HG02970 (cell line): ENCODE results near the gene CBX8.

ENCODE experiments used
- ATAC-seq: cut with Tn5 transposase; IDR thresholded peaks from one replicate; pipeline ENCODE4 v1.9.1; 2021; ENCODE audit warnings: mild to moderate bottlenecking, moderate library complexity, moderate number of reproducible peaks; ENCODE audit not compliant: unreplicated experiment, low FRiP score

The CBX8 gene

DNA sequence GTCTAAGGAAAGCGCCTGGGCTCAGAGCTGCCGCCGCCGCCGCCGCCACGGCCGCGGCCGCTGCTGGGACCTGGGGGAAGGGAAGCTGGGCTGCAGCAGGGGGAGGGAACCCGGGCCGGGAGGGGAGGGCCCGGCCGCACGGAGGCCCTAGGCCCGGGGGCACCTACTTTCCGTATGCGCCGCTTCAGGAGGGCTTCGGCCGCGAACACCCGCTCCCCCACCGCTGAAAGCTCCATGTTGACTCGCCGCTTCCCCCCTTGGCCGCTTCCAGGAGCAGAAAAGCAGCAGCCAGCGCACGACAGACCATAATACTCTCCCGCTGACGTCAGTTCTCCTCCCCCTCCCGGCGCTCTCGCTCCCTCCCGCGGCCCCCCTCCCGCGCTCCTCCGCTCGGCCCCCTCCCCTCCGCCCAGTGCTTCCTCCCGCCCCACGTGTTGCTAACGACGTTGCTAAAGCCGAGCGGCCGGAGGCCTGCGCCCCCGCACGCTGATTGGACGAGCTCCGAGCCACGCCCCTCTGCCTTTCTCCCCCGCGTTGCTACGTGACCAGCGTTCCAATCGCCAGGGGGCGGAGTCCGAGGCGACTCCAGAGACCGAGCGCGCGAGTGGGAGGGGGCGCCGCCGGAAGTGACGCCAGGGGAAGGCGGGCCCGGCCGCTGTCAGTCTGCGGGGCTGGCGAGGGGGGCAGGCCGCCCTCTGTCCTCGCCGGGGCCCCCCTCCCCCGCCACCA lies at the start of gene CBX8:
CBX8 (minus strand) TSS at position 315 of the 729 bp plus-strand sequence; CDS start at position 236, 79 bp downstream.
- ATAC-seq: peak; percentile 97

DNA sequence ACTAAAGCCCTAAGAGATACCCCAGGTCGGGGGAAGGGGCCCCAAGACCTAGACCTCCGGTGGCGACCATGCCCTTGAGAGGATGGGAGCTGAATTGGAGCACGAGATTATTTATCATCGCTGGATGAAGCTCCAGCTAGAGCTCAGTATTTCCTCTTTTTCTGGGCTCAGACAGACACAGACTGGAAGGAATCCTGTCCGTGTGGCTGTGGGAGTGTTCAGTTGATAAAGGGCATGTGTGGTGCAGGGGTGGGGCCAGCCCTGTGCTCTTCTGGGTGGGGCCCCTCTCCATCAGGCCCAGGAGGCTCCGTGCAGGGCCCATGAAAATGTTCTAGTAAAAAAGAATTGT lies 48.7 kb upstream of the CBX8 start:
- ATAC-seq: no peak

DNA sequence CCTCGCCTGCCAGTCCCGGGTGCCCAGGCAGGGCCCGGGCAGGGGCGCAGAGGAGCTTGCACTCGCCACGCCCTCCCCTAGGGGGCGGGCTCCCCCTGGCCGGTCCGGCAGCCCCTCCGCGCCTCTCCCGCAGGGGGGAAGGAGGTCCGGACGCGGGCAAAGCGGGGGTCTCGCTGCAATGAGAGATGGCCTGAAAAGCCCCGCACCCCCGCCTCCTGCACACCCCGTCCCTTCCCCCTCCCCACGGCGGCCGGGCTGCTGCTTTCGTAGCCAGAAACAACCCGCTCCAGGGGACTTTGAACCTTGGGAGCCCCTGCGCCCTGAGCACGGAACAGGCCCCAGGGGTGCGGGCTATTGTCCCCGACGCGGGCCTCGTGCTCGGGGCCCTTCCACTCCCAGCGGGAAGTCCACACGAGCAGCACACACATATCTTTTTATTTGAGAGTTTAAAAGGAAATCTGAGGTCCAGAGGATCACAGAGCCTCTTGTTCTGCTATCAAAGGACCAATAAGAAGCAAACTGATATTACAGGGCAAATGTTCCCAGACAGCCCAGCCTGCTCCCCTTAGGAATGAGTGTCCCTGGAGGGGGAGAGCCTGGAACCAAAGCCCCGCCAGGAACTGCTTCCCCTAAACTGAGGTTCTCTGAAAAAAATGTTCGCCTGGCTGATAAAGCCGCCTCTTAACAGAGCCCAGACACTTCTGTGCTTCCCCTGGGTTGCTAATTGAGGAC lies 48.2 kb upstream of the CBX8 start:
- no peak for ATAC-seq

DNA sequence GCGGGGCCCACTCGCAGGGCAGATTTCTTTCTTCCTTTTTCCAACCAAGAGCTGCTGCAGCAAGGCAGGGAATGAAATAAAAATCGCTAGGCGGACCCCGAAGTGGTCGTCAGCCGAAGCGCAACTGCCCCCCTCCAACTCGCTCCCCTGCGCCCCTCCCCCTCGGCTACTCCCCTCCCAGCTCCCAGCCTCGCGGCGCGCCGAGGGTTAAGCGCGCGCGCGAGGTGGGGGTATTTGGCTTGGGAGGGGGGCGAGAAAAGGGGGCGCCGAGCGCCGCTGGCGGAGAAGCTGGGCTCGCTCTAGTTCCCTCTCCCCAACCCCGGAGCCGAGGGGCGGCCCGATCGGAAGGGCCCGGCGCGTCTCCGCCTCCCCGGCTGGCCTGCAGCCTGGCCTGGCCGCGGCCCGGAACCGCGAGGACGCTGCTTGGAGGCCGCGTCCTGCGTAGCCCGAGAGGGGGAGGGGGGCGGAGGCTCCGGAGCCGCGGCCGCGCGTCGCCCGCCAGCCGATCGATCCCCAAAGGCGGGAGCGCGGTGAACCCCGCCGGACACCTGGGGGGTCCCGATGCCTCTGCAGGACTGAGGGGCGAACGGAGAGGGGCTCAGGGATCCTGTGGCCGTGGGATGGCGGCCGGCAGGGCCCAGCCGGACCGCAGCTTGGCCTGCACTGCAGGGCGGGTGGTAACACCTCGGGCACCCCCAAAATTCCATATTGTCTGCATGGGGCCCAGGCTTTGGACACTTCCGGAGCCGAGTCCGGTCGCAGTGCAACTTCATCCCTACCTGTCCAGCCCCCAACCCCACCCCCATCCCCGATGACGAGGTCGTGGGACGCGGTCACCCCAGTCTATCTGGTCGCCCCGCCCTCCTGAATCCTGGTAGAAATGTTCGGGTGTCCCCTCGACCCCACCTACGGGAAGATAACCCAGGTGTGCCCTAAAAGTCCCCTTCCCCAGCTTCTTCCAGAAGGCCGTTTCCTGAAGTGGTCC lies 47.2 kb upstream of the CBX8 start:
- ATAC-seq: no peak

DNA sequence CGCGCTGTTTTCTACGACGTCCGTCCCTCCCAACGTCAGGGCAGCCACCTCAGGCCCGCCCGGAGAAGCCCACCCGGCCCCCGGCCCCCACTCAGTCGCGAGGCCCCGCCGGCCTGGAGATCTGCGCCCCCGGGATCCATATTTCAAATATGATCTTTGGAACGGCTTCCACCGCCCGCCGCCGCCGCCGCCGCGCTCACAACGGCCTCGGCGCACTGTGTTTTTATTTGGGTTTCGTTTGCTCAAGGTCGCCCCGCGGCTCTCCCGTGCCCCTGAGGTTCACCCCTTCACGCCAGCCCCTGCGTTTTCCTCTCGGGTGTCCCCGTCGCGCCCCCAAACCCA lies 46.6 kb upstream of the CBX8 start:
- no peak for ATAC-seq

DNA sequence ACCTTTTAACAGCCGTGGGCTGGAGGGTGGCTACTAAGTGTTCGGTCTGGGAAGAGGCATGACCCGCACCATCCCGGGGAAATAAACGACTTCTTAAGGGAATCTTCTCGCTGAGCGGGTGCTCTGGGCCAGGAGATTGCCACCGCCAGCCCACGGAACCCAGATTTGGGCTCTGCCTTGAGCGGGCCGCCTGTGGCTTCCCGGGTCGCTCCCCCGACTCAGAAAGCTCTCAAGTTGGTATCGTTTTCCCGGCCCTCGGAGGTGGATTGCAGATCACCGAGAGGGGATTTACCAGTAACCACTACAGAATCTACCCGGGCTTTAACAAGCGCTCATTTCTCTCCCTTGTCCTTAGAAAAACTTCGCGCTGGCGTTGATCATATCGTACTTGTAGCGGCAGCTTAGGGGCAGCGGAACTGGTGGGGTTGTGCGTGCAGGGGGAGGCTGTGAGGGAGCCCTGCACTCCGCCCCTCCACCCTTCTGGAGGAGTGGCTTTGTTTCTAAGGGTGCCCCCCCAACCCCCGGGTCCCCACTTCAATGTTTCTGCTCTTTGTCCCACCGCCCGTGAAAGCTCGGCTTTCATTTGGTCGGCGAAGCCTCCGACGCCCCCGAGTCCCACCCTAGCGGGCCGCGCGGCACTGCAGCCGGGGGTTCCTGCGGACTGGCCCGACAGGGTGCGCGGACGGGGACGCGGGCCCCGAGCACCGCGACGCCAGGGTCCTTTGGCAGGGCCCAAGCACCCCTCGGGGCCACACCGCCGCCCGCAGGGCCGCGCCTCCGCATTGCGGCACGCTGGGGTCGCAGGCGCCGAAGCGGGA lies 46.0 kb upstream of the CBX8 start:
- no peak for ATAC-seq

DNA sequence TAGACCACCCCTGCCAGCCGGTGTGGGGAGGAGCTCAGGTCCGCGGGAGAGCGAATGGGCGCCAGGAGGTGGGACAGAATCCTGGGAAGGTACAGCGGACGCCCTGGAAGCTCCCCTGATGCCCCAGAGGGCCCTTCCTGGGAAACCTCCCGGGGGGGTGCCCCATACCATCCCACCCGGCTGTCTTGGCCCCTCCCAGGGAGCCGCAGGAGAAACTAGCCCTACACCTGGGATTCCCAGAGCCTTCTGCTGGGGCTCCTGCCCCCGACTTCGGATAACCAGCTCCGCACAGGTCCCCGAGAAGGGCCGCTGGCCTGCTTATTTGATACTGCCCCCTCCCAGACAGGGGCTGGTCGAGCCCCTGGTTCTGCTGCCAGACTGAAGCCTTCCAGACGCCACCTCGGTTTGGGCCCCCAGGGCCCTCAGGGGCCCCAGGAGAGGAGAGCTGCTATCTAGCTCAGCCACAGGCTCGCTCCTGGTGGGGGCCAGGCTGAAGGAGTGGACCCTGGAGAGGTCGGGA lies 45.3 kb upstream of the CBX8 start:
- ATAC-seq: no peak

DNA sequence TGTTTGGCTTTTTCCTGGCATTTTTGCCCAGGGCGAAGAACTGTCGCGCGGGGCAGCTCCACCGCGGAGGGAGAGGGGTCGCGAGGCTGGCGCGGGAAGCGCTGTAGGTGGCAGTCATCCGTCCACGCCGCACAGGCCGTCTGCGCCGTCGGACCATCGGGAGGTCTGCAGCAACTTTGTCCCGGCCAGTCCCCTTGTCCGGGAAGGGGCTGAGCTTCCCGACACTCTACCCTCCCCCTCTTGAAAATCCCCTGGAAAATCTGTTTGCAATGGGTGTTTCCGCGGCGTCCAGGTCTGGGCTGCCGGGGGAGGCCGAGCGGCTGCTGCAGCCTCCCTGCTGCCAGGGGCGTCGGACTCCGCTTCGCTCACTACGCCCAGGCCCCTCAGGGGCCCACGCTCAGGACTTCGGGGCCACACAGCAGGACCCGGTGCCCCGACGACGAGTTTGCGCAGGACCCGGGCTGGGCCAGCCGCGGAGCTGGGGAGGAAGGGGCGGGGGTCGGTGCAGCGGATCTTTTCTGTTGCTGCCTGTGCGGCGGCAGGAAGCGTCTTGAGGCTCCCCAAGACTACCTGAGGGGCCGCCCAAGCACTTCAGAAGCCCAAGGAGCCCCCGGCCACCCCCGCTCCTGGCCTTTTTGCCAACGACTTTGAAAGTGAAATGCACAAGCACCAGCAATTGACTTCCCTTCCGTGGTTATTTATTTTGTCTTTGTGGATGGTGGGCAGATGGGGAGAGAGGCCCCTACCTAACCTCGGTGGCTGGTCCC lies 44.7 kb upstream of the CBX8 start:
- no peak for ATAC-seq

DNA sequence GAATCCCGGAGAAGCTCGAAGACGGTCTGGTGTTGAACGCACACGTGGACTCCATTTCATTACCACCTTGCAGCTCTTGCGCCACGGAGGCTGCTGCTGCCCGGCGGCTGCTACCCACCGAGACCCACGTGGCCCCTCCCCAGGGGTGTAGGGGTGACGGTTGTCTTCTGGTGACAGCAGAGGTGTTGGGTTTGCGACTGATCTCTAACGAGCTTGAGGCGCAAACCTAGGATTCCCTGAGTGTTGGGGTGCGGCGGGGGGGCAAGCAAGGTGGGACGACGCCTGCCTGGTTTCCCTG lies 44.1 kb upstream of the CBX8 start:
- ATAC-seq: no peak

DNA sequence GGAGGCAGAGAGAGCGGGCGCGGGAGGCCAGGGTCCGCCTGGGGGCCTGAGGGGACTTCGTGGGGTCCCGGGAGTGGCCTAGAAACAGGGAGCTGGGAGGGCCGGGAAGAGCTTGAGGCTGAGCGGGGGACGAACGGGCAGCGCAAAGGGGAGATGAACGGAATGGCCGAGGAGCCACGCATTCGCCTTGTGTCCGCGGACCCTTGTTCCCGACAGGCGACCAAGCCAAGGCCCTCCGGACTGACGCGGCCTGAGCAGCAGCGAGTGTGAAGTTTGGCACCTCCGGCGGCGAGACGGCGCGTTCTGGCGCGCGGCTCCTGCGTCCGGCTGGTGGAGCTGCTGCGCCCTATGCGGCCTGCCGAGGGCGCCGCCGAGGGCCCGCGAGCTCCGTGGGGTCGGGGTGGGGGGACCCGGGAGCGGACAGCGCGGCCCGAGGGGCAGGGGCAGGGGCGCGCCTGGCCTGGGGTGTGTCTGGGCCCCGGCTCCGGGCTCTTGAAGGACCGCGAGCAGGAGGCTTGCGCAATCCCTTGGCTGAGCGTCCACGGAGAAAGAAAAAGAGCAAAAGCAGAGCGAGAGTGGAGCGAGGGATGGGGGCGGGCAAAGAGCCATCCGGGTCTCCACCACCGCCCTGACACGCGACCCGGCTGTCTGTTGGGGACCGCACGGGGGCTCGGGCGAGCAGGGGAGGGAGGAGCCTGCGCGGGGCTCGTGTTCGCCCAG lies 43.6 kb upstream of the CBX8 start:
- ATAC-seq: no peak

DNA sequence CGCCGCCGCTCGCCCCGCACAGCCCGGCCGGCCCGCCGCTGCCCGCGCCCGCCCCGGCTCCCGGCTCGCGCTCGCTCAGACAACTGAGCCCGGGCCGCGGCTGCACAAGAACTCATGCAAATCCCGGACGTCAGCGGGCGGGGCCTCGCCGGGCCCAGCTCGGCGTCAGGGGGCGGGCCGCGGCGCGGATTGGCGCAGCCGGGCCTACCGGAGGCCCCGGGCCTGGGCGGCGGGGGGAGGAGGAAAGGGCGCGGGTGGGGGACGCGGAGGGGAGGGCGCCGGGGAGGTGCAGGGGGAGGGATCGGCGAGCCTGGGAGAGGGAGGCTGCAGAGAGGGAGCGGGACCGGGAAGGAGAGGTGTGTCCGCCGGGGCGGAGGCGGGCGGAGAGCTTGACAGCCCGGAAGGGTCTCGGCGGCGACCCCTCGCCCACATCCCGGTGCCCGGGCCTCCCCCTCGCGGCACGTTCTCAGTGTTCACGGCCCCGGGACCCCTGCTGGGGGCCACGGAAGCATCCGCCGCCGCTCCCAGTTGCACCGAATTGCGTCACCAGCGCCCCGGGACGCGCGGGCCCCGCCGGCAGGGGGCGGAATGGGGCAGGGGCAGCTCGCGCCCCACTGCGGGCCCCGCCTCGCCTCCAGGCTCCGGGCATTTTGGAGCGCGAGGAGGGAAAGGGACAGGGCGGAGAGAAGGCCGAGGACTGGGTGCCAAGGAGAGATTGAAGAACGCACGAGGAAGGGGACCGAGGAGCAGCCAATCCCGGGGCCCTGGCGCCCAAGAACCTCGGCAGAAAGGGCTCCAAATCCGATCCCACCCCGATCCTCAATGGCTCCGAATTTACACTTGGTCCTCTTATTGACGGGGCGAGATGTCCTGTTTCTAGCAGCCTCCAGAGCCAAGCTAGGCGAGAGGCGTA lies 42.7 kb upstream of the CBX8 start, which contains the start of gene CBX4:
CBX4 (minus strand) TSS at position 85 of the 913 bp plus-strand sequence. CDS start 189 bp downstream, outside the sequence.
- ATAC-seq: peak; percentile 69

DNA sequence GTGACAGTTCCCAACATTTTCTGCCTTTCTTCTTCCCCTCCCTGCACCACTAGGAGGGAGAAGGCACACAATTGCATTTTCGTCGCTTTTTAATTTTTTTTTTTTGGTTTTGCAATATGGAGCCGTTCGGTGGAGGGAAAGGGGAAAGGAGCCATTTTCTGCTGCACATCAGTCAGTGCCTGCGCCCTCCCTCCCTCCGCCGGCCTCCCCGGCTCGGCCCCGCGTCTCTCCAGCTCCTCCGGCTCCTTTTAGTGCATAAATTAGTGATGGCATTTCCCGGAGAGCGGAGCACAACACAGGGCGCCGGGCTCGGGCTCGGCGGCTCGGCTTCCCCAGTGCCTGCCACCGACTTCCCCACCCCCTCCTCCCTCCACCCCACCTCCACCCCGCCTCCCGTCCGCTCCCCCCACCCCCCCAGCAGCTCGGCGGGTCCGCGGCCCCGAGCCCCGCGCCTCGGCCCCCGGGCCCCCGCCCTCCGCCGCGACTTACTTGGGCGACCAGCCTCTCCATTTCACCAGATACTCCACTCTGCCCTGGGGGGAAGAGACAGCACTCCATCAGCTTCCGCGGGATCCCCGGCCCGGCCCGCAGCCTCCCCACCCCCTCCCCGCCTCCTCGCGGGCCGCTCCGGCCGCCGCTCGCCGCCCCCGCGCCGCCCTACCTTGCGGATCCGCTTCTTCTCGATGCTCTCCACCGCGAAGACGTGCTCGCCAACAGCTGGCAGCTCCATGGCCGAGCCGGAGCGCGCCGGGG lies 41.8 kb upstream of the CBX8 start:
- peak; percentile 18 for ATAC-seq

DNA sequence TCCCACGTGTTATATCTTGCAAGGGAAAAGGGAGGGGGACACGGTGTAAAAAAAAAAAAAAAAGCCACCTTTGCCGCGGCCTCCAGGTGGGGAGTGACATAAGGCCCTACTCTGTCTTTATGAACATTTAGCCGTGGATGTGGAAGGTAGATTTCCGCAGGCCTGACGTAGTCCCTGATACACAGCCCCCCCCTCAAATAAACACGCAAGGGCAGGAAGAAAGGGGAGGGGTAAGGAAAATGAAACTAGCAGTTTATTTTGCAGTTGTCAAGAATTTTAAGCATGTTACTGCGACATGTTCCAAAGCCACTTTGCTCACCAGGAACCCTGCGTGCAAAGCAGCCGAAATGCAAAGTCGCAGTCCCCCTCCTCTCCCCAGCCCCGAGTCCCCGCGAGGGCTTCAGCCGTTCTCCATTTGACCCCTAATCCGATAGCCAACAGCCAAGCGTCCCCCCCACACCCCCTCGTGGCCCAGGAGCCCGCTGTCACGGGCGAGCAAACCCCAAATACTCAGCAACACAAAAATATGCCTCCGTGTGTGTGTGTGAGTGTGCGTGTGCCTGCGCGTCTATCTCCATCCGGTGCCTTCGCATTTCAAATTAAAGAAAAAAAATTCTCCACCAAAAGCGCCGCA lies 41.1 kb upstream of the CBX8 start:
- no peak for ATAC-seq

DNA sequence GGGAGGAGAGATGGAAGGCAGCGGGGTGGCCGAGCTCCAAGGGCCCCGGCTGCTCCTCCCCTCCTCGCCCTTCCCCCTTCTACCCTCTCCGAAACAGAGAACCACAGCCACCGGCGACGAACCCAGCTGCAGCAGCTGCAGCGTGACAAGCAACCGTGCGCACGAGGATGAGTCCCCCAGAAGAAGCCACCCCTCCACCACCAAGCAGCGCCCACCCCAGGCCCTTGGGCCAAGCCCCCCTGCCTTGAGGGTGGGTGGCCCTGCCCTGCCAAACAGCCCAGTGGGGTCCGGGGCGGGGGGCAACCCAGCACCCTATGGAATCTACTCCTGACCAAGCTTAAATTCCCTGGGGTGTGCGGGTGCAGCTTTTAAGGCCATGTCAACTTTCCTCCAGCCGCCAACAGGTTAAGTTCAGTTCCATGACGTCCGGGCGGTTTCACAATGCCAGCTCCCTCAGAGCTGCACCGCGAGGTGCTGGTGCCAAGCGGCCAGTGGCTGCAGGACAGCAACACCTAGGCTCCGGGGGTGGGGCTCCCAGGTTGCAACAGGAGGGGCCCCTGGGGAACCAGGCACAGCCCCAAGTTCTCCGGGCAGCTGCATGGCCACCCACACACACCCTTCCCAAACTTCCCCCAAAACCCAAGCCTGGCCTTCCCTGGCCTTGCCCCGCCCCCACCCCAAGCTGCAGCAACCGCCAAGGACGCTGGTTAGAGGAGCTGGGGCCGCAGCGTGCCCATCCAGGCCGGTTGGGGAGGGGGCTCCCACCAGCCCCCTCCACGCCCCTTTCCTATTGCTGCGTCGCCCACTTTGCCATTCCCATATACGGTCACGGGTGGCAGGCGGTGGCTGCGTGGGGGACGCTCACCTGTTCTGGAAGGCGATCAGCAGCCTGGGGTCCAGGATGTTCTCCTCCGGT lies 40.4 kb upstream of the CBX8 start:
- ATAC-seq: no peak

DNA sequence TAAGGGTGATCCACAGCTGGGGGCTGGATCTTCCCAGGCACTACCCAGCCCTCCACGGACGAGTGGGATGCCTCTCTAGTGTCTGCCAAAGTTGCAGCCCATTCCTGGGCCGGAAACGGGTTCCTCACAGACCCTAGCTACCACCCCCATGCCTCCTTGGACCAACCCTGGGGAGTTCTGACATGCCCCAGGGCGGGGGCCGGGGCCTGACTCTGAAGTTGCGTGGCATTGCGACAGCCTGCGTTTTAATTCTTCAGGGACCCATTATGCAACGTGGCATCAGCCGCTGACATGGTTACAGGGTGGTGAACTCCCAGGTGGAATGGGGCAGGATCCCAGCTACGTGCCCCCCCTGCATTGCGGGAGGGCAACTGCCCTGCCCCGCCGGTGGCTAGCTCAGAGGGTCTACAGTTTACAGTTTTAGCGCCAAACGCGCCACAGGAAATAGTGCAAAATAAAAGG lies 39.7 kb upstream of the CBX8 start:
- ATAC-seq: no peak
